KMS-11 (cell line): ENCODE measurements around the gene SH3BGRL2.

Source experiments
- H2AFZ ChIP-seq: fragments of 200-600 bp; sonication (generic); 2 replicates; pipeline ENCODE4 v1.6.1; 2016; ENCODE audit warnings: antibody characterized with exemption, mixed run types, low read depth
- H3K27ac ChIP-seq: fragments of 200-600 bp; sonication (generic); 2 replicates; pipeline ENCODE4 v1.6.1; 2016; ENCODE audit warnings: mild to moderate bottlenecking, mixed run types
- H3K27me3 ChIP-seq: fragments of 200-600 bp; sonication (generic); 2 replicates; pipeline ENCODE4 v1.6.1; 2017; ENCODE audit warnings: mild to moderate bottlenecking, low read depth, mixed run types, moderate library complexity; ENCODE audit not compliant: insufficient read depth
- H3K36me3 ChIP-seq: fragments of 200-600 bp; sonication (generic); 2 replicates; pipeline ENCODE4 v1.6.1; 2017; ENCODE audit warnings: mild to moderate bottlenecking, mixed run types; ENCODE audit not compliant: insufficient read depth
- H3K4me1 ChIP-seq: fragments of 200-600 bp; sonication (generic); 2 replicates; pipeline ENCODE4 v1.6.1; 2016; ENCODE audit warnings: mild to moderate bottlenecking, low read depth, mixed run types; ENCODE audit not compliant: poor library complexity, severe bottlenecking
- H3K4me2 ChIP-seq: fragments of 200-600 bp; sonication (generic); 2 replicates; pipeline ENCODE4 v1.7.0; 2016; ENCODE audit warnings: mild to moderate bottlenecking, mixed run types
- H3K4me3 ChIP-seq: fragments of 200-600 bp; sonication (generic); IDR thresholded peaks from 2 replicates; pipeline ENCODE4 v1.6.1; 2017; ENCODE audit warnings: low read depth, low read length, mixed read lengths; ENCODE audit not compliant: insufficient read depth
- H3K79me2 ChIP-seq: fragments of 200-600 bp; sonication (generic); 2 replicates; pipeline ENCODE4 v1.6.1; 2016; ENCODE audit warnings: low read depth, mixed run types; ENCODE audit not compliant: insufficient read depth
- H3K9ac ChIP-seq: fragments of 200-600 bp; sonication (generic); 2 replicates; pipeline ENCODE4 v1.6.1; 2016; ENCODE audit warnings: mild to moderate bottlenecking, mixed run types
- H4K20me1 ChIP-seq: fragments of 200-600 bp; sonication (generic); 2 replicates; pipeline ENCODE4 v1.6.1; 2016; ENCODE audit warnings: mild to moderate bottlenecking, mixed run types; ENCODE audit not compliant: insufficient read depth
- TF ChIP-seq, protein P1 (sequence below): fragments of 200-600 bp; sonication (generic); conservative IDR thresholded peaks from 2 replicates; pipeline ENCODE4 v1.6.1; 2017; ENCODE audit warnings: low read depth, mild to moderate bottlenecking, antibody characterized with exemption, low read length, moderate library complexity, mixed read lengths

The SH3BGRL2 gene

DNA sequence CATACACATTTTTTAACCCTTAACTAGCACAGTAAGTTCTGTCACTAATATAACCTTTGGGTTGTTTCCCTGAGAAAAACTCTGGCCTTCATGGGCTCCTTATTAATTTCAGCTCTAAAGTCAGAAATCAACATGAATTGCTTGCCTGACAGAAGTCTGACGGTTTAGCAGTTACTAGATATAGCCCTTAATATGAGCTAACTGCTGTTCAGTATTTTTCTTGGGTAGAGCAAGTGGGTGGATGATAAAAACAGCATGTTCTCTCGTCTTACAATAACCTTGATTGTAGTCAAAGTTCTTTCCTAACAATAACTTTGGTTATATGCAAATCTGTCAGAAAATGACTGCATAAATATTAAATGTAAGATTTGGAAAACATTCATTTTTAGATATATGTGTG lies 81.0 kb downstream of the SH3BGRL2 start:
- Histone ChIP-seq H3K79me2 (no peaks in the 10 kb centered on the region), H3K27me3 (no peaks in the 10 kb centered on the region), H3K4me3 (no peak overlapping the region), H3K4me2 (no peak overlapping the region), H3K4me1 (no peaks in the 10 kb centered on the region), H3K27ac (no peak overlapping the region), H4K20me1 (no peaks in the 10 kb centered on the region), H2AFZ (no peak overlapping the region), H3K9ac (no peak overlapping the region), H3K36me3 (no peaks in the 10 kb centered on the region)
- TF ChIP-seq, protein P1, sequence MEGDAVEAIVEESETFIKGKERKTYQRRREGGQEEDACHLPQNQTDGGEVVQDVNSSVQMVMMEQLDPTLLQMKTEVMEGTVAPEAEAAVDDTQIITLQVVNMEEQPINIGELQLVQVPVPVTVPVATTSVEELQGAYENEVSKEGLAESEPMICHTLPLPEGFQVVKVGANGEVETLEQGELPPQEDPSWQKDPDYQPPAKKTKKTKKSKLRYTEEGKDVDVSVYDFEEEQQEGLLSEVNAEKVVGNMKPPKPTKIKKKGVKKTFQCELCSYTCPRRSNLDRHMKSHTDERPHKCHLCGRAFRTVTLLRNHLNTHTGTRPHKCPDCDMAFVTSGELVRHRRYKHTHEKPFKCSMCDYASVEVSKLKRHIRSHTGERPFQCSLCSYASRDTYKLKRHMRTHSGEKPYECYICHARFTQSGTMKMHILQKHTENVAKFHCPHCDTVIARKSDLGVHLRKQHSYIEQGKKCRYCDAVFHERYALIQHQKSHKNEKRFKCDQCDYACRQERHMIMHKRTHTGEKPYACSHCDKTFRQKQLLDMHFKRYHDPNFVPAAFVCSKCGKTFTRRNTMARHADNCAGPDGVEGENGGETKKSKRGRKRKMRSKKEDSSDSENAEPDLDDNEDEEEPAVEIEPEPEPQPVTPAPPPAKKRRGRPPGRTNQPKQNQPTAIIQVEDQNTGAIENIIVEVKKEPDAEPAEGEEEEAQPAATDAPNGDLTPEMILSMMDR = no peak

GRCh38 chr6:79712616-79713135 lies 81.5 kb downstream of the SH3BGRL2 start:
- H3K27me3 ChIP-seq = no peaks in the 10 kb centered on the region
- no peak overlapping the region for H3K27ac ChIP-seq
- no peak overlapping the region for H3K9ac ChIP-seq
- no peaks in the 10 kb centered on the region for H3K4me1 ChIP-seq
- no peak overlapping the region for H3K4me3 ChIP-seq
- H2AFZ ChIP-seq = no peak overlapping the region
- no peaks in the 10 kb centered on the region for H3K36me3 ChIP-seq
- TF ChIP-seq, protein P1 = no peak
- H3K4me2 ChIP-seq = no peak overlapping the region
- H3K79me2 ChIP-seq = no peaks in the 10 kb centered on the region
- no peaks in the 10 kb centered on the region for H4K20me1 ChIP-seq

- Histone ChIP-seq H3K79me2 (no peaks in the 10 kb centered on the region), H3K9ac (no peak overlapping the region), H3K4me3 (no peak overlapping the region), H3K27me3 (no peaks in the 10 kb centered on the region), H2AFZ (no peak overlapping the region), H4K20me1 (no peaks in the 10 kb centered on the region), H3K4me2 (no peak overlapping the region), H3K36me3 (no peaks in the 10 kb centered on the region), H3K27ac (no peak overlapping the region), H3K4me1 (no peaks in the 10 kb centered on the region)
- TF ChIP-seq, protein P1 = peak; percentile 58; the same call in 1 of the 2 replicates
These were observed 82.7 kb downstream of the SH3BGRL2 start for GRCh38 chr6:79713701-79714322.

DNA sequence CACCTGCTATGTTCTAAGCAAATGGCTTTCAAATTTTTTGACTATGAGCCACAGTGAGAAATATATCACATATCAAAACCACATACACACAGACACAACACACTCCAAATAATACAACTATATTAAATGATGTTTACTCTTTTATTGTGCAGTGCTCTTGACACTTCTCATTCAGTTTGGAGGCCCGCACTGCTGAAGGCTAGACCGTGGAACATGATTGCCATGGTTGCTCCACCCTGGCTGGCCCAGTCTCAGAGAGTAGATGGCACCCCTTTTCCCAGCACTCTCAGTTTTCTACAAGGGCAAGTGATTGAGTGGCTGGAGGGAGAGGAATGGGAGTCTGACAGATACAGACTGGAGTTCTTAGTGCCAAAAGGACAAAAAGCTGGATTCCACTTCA lies 86.9 kb downstream of the SH3BGRL2 start:
- Histone ChIP-seq H3K36me3 (no peaks in the 10 kb centered on the region), H3K9ac (no peak overlapping the region), H3K27me3 (no peaks in the 10 kb centered on the region), H3K27ac (no peak overlapping the region), H3K4me2 (no peak overlapping the region), H3K4me1 (no peaks in the 10 kb centered on the region), H4K20me1 (no peaks in the 10 kb centered on the region), H3K79me2 (no peaks in the 10 kb centered on the region), H2AFZ (no peak overlapping the region), H3K4me3 (no peak overlapping the region)
- TF ChIP-seq, protein P1 = no peak
